HG03159 (cell line): Measurements from ENCODE around the gene CYP27C1.

Experiments used
- ATAC-seq: cut with Tn5 transposase; IDR thresholded peaks from one replicate; pipeline ENCODE4 v1.9.1; 2021; ENCODE audit warnings: mild to moderate bottlenecking, moderate library complexity; ENCODE audit not compliant: unreplicated experiment

CYP27C1 gene

GRCh38 chr2:127193967-127194280 lies 26.2 kb downstream of the CYP27C1 start:
- no peak for ATAC-seq

- ATAC-seq, result no peak
Measured at GRCh38 chr2:127193164-127193966, 26.7 kb downstream of the CYP27C1 start.

DNA sequence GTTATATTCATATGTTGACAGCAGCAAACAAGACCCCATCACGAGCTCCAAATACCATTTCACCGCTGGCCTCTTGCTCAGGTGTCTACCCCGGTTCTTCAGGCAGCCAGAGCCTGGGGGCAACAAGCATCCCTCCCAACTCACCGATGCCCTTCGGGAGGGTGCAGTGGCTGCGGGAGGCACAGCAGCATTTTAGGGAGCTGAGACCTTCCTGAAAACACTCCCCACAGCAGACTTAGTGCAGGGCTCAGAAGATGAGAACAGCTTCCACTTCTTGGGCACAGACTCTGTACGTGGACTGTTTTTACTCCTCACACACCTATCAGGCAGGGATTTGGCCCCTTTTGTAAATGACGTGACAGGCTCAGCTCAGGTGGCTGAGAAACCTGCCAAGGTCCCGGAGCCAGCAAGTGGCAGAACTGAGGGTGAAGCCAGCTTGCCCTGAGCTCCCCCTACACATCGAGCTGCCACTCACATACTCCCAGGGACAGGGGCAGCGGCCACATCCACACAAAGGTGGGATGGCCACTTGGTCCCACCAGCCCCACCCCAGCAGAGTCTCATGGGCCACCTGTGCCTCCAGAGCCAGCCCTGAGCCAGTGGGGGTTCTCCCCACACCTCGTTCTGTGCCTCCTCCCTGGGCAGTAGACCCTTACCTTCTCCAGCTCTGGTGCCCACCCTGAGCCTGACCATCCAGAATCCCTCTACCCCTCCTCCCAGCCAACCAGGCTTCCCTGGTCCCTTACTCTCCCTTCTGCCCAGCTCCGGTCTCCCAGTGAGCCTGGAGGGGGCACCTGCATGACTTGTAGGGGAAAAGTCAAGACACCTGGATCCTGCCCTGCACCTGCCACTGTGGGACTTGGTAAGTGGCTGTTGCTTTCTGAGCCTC lies 28.5 kb downstream of the CYP27C1 start:
- ATAC-seq, result no peak

DNA sequence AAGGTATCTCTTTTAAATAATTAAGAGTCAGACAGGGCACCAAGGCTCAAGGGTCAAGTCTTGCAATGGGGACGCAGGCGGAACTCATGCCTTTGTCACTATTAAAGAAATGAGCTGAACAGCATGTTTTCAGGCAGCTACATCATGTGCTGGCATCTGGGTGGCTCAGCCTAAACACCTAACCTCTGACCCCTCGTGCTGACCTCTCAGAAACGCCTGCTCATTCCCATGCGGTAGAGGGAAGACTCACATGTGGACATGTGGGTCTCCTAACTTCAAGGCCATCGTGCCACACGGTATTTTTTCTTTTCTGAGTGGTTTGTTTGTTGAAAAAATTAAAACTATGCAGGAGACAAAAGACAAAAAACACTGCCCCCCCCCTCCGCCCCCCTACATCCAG lies 31.3 kb downstream of the CYP27C1 start:
- no peak for ATAC-seq

- ATAC-seq, result no peak
Measured at GRCh38 chr2:127187831-127188230, 32.3 kb downstream of the CYP27C1 start.

DNA sequence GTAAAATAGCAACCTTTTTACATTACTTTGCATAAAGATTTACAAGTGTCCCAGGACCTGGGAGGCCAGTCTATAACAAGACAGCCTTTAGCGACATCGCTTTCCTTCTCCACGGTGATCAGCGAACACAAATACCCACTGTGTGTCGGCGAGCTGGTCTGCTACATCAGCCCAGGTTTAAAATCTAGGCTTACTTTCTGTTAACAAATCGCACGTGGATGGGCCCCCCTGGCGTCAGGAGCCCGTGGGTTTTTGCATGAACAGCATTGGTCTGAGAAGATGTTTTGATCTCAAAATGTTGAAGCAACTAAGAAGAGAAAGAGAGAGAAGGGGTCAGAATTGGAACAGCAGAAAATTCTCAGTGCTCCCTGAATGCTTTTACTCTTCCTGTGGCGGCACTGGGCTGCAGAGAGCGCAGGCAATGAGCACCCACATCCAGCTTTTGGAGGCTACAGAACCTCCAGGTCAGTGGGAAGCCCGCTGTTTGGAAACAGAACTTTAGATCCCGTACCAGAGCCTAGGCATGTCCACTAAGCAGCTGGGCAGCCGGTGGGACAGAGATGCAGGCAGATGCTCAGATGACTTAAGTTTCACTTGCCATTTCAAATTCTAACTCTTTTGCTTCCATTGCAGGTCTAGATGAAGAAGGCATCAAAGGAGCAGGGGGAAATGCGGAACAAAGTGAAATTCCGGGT lies 32.9 kb downstream of the CYP27C1 start:
- ATAC-seq, result no peak

GRCh38 chr2:127185705-127186104 lies 34.4 kb downstream of the CYP27C1 start:
- ATAC-seq, result no peak

- no peak for ATAC-seq
Measured at GRCh38 chr2:127185093-127185492, 35.0 kb downstream of the CYP27C1 start.

DNA sequence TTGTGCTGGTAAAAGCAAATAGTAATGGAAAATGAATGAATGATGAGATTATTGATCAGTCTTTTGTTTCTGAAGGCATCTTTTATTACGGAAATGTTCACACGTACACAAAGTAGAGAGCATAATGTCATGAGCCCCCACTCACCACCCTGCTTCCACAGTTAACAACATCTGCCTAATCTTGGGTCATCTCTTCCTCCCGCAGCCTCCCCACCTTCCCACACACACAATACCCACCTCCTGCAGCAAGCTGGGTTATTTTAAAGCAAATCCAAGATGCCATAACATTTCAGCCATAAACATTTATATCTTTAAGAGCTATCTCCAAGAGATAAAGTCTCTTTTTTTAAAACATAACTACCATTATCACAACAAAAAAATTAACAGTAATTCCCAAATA lies 36.3 kb downstream of the CYP27C1 start:
- ATAC-seq, result no peak

GRCh38 chr2:127182626-127183458 lies 37.3 kb downstream of the CYP27C1 start:
- ATAC-seq, result no peak

- ATAC-seq, result no peak
Measured at GRCh38 chr2:127181851-127182250, 38.2 kb downstream of the CYP27C1 start.

- no peak for ATAC-seq
Measured at GRCh38 chr2:127179766-127180165, 40.3 kb downstream of the CYP27C1 start.

GRCh38 chr2:127177617-127178263 lies 42.4 kb downstream of the CYP27C1 start:
- ATAC-seq, result no peak

DNA sequence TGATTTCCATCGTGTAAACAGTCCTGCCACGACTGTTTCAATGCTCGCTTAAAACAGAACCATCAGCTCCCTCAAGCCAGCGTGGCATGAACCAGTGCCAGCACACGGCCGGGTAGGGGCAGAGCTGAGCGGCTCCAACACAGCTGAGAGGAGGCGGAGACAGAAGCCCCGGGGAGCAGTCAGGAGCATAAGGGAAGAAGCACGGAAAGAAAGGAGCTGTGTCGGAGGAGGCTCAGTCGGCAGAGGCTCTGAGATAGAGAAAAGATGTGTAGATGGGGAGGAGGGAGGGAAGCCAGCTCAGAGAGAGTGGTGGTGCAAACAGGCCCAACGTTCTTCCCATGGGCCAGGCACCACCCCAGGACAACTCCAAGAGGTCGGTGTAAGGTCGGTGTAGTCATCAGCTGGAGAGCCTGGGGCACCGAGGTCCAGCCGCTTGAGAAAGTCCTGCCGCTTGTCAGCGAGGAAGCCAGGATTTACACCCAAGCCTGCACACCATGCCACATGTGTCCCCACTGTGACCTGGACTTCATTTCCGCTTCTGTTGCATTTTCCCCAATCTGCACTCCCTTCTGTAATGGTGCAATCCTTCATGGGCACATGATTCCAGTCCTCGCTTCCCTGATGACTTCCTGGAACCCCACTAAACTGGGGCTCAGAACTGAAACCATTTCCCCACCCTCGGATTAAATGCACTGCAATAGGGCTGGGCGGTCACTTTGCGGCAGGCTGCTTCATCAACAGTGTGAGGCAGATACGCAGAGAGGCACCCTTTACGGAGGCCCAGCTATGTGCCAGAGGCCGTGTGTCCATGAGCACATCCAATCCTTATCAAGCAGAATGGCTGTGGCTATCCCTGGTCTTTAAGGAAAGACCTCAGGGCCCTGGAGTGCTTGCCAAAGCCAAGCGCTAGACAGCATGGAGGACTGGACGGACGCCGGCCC lies 43.5 kb downstream of the CYP27C1 start:
- ATAC-seq, result no peak

DNA sequence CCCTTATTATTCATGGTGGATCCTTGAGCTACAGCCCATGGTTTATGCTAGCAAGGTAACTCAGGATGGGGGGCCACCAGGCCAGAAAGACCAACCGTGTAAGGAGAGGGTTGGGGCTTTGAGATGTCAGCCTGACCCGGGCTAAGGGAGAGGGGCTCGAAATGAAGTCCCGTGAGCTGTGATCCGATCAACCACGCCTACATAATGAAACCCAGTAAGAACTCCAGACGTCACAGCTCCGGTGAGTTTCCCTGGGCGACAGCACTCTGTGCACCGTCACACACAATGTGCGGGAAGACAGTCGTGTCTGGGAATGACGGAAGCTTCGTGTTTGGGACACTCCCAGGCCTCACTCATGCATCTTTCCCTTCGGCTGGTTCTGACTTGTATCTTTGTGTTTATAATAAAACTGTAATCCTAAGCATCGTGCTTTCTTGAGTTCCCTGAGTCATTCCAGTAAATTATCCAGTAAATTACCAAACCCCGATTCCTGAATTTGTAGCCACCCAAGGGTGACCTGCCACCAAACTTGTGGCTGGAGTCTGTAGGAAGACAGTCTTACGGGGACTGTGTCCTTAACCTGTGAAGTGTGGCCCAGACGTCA lies 44.2 kb downstream of the CYP27C1 start:
- no peak for ATAC-seq

- no peak for ATAC-seq
Measured at GRCh38 chr2:127175041-127175721, 44.9 kb downstream of the CYP27C1 start.

DNA sequence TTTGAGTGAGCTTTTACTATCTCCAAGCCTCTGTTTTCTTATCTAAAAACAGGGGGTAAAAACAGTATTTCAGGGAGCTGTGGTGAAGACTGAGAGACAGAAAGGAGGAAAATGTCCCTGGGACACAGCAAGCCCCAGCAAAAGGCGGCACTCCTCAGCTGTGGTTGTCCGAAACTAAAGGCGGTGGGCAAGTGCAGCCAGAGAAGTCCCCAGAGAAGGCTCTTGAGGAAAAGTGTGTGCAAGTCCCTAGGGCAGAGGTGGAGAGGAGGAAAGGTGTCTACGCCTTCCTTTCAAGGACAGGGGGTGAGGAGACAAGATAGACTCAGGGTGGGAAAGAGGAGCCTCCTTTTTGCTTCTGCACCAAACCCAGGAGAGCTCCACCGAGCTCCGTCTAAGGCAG lies 45.5 kb downstream of the CYP27C1 start:
- no peak for ATAC-seq

DNA sequence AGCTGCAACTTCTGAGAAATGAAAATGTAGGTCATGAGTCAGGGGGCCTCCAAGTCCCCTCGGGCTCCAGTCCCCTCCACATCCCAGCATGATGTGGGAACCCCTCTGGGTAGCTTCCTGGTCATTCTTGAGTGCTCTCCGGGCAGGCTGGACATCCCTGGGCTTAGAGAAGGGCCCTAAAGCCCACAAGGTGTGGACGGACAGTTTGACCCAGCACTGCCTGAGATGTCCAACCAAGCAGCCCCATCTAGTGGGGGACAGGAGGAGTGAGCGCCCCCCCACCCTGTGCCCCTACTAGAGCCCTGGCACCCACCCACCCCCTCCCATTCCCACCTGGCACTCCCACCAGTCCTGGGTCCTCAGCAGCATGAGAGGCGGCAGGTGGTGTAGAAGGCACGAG lies 46.0 kb downstream of the CYP27C1 start:
- no peak for ATAC-seq
